Bone marrow (tissue), 2 donors: ENCODE results near the gene ERLEC1.
A peak's percentile ranks its signal among the peaks of the same experiment; 100 is the strongest.
"Not testable (repeated sequence)": the region's sequence is repeated elsewhere in the genome, so short reads cannot be mapped to it uniquely, and the experiment has no call there.

Experiments
- DNase-seq, 2 donors: peaks; one replicate each; lab custom pipeline; 2025; lab: John Stamatoyannopoulos, UW

ERLEC1 gene, protein sequence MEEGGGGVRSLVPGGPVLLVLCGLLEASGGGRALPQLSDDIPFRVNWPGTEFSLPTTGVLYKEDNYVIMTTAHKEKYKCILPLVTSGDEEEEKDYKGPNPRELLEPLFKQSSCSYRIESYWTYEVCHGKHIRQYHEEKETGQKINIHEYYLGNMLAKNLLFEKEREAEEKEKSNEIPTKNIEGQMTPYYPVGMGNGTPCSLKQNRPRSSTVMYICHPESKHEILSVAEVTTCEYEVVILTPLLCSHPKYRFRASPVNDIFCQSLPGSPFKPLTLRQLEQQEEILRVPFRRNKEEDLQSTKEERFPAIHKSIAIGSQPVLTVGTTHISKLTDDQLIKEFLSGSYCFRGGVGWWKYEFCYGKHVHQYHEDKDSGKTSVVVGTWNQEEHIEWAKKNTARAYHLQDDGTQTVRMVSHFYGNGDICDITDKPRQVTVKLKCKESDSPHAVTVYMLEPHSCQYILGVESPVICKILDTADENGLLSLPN

GRCh38 chr2:53786705-53787613, at the start of gene ERLEC1, which contains the start of gene ASB3:
TSS of gene ERLEC1 (plus strand) at chr2:53787044. CDS start at chr2:53787211, 167 bp downstream.
TSS of gene ASB3 (minus strand) at chr2:53786953. CDS start at chr2:53765572, 21,381 bp downstream.
- DNase-seq = peak; percentile 66 to 91

GRCh38 chr2:53737091-53737490, 49.8 kb upstream of the ERLEC1 start:
- DNase-seq = no peak

GRCh38 chr2:53739032-53739431, 47.8 kb upstream of the ERLEC1 start:
- DNase-seq = no peak

GRCh38 chr2:53740170-53740569, 46.7 kb upstream of the ERLEC1 start:
- DNase-seq = no peak

- DNase-seq = no peak
These were observed 42.3 kb upstream of the ERLEC1 start for GRCh38 chr2:53744395-53745065.

GRCh38 chr2:53750041-53750768, 36.6 kb upstream of the ERLEC1 start:
- DNase-seq = no peak

GRCh38 chr2:53751728-53752127, 35.1 kb upstream of the ERLEC1 start:
- DNase-seq = no peak

- no peak for DNase-seq
These were observed 34.5 kb upstream of the ERLEC1 start for GRCh38 chr2:53752385-53752784.

GRCh38 chr2:53753041-53753440, 33.8 kb upstream of the ERLEC1 start:
- no peak for DNase-seq

- DNase-seq = no peak
These were observed 31.7 kb upstream of the ERLEC1 start for GRCh38 chr2:53755121-53755520.

DNA sequence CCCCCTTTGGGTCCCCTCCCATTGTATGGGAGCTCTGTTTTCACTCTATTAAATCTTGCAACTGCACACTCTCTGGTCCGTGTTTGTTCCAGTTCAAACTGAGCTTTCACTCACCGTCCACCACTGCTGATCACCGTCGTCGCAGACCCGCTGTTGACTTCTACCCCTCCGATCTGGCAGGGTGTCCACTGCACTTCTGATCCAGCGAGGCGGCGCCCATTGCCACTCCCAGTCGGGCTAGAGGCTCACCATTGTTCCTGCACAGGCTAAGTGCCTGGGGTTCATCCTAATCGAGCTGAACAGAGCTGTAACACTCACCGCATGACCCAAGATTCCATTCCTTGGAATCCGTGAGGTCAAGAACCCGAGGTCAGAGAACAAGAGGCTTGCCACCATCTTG, 30.2 kb upstream of the ERLEC1 start:
- DNase-seq = no peak

- DNase-seq = not testable (repeated sequence)
These were observed 29.6 kb upstream of the ERLEC1 start for GRCh38 chr2:53757206-53757605.

DNA sequence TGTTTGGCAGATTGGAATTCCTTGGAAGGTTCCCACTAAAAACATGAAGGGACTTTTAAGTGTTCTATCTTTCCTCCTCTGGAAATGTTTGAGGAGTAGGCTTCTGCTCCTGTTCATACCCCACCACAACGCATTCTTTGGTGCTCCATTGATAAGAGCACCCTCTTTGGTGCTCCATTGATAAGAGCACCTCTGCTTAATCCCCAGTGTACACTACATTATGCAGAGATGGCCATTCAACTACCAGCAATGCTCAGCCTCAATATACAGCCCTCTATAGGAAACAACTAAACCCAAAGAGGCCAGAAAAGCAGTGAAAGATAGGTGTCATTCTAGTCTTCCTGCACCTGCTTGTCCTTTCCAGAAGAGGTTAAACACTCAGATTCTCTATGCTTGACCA, 21.1 kb upstream of the ERLEC1 start:
- DNase-seq = no peak

DNA sequence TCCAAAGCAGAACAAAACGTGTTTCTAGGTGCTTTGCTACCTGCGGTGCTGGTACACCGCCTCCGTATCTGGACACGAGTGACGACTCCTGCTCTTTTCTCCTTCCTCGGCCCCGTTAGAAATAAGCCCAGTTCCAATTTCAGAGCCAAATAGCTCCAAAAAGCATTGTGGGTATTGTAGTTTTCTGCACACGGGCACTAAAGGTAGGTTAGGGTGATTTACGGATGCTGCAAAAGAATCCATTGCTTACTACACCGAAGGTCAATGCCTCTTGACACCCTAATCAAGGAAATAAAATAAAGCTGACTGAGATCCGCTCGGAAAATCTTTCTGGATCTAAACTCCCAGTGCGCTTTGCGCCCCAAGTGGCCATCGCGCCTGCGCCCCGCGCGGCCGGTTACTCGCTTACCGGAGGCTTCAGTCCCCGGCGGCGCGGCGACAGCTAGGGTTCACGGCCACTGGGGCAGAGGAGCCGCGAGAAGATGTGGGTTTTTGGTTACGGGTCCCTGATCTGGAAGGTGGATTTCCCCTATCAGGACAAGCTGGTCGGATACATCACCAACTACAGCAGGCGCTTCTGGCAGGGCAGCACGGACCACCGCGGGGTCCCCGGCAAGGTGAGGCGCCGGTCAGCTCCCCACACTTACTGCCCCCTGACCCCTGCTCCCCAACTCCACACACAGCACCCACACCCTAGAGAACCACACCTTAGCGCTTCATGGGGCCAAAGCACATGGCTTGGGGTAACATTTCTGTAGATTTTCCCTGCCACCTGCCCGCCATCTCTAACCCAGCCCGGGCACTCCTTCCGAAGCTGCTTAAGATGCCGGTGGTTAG, 19.2 kb upstream of the ERLEC1 start, which contains the start of gene CHAC2:
Gene CHAC2, plus strand, starts transcription at position 400 of the 837 bp plus-strand sequence. Its CDS starts 83 bp downstream, at position 483.
- DNase-seq = peak; percentile 58 to 69

GRCh38 chr2:53768242-53768542, 18.7 kb upstream of the ERLEC1 start:
- no peak for DNase-seq

DNA sequence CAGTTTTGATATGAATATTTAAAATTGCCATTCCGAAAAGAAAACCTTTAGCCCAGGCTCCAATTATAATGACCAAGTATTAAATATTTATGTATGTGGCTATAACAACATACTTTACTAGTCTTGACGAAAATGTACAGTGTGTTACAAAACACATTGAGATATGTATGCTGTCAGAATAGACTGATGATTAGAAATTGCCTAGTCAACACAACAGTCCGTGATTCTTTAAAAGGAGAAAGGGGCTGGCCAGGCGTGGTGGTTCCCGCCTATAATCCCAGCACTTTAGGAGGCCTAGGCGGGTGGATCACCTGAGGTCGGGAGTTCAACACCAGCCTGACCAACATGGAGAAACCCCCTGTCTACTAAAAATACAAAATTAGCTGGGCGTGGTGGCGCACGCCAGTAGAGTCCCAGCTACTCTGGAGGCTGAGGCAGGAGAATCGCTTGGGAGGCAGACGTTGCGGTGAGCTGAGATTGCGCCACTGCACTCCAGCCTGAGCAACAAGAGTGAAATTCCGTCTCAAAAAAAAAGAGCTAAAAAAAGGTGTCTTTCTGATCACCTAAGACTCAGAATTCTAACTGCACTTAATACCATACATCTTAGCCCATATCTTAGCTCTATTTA, 17.4 kb upstream of the ERLEC1 start:
- DNase-seq = no peak

DNA sequence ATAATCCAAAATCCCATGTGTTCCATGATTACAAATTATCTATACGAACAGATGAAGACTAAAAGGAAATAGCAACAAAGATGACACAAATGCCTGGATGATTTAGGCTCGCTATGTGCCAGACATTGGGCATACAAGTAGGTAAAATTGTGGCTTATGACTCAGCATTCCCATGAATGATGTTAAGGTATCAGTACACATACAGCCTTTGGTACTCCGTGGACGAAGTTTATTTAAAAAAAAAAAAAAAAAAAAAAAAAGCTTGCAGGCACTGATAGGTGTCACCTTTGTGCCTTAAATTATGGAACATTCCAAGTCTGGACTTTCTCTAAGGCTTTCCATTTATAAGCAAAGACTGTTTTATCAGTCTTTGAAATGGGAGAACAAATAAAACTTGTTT, 16.6 kb upstream of the ERLEC1 start:
- no peak for DNase-seq

DNA sequence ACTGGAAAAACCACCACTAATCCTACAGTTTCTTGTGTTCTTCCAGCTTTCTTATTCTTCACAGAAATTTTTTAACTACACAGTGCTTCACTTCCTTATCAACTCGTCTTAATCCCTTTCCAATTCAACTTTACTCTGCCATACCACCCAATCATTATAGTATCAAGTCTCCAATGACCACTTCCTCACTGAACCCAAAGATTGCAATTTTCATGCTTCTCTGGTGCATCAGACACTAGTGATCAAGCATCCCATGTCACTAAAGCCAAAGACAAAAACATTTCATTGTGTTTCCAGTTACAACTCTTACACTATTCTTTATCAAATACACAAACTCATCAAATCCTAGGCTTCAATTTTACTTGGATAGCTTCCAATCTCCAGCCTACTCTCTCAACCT, 9.7 kb upstream of the ERLEC1 start:
- DNase-seq = no peak

DNA sequence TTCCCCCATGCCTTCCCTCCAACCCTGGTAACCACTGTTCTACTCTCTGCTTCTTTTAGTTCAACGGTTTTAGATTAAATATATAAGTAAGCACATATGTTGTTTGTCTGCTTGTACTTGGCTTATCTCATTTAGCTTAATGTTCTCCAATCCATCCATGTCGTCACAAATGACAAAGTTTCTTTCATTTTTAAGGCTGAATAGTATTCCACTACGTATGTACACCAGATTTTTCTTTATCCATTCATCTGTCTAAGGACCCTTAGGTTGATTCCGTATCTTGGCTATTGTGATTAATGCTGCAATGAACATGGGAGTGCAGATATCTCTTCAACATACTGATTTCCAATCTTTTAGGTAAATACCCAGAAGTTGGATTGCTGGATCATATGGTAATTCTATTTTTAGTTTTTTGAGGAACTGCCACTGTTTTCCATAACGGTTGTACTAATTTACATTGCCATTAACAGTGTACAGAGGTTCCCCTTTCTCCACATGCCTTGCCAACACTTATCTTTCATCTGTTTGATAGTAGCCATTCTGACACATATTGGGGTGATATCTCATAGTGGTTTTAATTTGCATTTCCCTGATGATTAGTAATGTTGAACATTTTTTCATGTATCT, 8.2 kb upstream of the ERLEC1 start:
- peak in 1 of 2 donors; percentile 19 for DNase-seq

DNA sequence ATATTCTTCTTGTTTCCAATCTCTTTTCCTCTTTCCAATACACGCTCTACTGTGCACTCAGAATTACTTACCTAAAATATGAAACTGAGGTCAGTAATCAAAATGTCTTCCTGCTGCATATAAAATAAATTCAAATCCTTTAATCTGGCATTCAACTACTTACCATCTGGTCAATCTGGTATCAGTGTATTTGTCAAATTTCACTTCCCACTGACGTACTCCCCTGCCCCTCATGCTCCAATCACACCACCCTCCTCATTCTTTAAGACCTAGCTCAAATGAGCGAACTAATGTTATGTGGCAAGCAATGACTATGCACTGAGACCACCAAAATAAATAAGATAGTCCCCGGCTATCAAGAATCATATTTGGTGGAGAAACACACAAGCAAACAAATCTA, 6.8 kb upstream of the ERLEC1 start:
- no peak for DNase-seq
